GM12892 (cell line): ENCODE results near the gene WNT7B.

Experiments
- DNase-seq: peaks from one replicate; pipeline ENCODE4 v3.0.0; 2011; ENCODE audit not compliant: insufficient read length
- FAIRE-seq: peaks from 2 replicates; lab custom pipeline; 2011; peaks lifted over from hg19 to GRCh38; lab: Jason Lieb, UNC
- POLR2A ChIP-seq: IDR thresholded peaks from 2 replicates; pipeline ENCODE4 v1.6.1; 2011; ENCODE audit warnings: low read depth, low read length, control low read depth
- POLR2AphosphoS5 ChIP-seq: IDR thresholded peaks from 2 replicates; pipeline ENCODE4 v1.6.1; 2011; ENCODE audit warnings: low read depth, low read length, control low read depth
- TAF1 ChIP-seq: IDR thresholded peaks from 2 replicates; pipeline ENCODE4 v1.6.1; 2011; ENCODE audit warnings: low read depth, mild to moderate bottlenecking, control low read depth, low read length, borderline replicate concordance

Gene WNT7B

GRCh38 chr22:46013460-46014416 lies 36.8 kb upstream of the WNT7B start:
- TF ChIP-seq TAF1: no peak
- peak; percentile 5; the same call in 1 of the 2 replicates for TF ChIP-seq POLR2A
- TF ChIP-seq POLR2AphosphoS5: no peak; the same call in 1 of the 2 replicates
- peak; percentile 84 for FAIRE-seq
- peak; percentile 93 for DNase-seq

- no peak for FAIRE-seq
Measured at GRCh38 chr22:46012881-46013281, 35.9 kb upstream of the WNT7B start.

DNA sequence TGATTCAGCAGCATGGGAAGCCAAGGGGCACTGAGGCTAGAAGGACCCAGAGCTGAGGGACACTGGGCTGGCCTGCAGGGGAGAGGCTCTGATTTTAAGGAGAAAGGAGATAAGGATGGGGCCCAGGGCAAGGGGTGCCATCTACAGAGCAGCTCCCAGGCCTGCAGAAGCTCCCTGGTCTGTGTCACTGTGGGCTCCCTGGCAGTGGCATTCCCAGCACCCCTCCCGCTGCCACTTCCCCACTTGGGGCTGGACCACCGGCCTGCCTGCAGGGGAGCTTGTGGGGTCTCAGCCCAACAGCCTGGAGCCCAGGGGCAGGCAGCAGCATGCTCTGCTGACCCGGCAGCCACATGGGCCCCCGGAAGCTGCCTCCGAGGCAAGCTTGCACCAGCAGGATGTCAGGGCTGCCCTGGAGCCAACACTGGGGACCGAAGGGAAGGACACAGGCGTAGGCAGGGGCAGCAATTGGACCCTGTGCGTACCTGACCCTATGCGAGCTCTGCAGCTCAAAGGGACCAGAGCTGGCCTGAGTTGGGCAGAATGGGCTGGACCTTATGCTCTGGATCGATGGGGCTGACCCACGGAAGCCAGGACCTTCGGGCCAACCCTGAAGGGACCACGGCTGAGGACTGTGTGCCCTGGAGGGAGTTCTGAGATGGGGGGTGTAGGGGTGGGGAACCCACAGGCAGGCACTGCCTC lies 35.4 kb upstream of the WNT7B start:
- TF ChIP-seq TAF1 (no peak), POLR2A (no peak), POLR2AphosphoS5 (no peak)
- FAIRE-seq (no peak), DNase-seq (no peak)

More at GRCh38 chr22:46012881-46013281, 35.9 kb upstream of the WNT7B start:
- TF ChIP-seq POLR2A (no peak), POLR2AphosphoS5 (no peak), TAF1 (no peak)
- no peak for DNase-seq

DNA sequence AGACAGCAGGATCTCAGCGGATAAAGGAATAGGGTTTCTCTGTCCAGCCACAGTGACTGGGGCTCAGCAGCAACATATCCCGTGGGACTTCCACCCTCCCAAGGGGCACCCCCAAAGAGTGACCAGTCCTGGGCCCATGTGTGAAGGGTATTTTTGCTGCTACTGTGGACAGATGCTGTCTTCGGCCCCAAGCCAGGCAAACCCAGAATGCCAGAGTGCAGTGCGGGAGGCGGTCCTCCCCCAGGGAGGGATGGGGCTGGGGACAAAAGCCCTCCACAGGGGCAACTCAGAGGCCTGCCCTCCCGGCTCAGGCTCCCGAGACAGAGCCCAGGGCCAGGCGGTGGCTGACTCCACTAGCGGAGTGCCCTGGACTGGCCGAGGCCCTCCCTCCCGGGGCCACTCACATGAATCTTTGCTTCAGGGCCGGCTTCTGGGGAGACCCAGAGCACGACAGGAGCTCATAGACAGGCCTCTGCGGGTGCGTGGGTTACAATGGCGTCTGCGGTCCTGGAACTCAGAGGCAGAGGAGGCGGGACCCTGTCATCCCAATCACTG lies 34.7 kb upstream of the WNT7B start:
- DNase-seq (no peak), FAIRE-seq (no peak)
- TF ChIP-seq POLR2AphosphoS5: no peak
- no peak for TF ChIP-seq POLR2A
- TF ChIP-seq TAF1: no peak

DNA sequence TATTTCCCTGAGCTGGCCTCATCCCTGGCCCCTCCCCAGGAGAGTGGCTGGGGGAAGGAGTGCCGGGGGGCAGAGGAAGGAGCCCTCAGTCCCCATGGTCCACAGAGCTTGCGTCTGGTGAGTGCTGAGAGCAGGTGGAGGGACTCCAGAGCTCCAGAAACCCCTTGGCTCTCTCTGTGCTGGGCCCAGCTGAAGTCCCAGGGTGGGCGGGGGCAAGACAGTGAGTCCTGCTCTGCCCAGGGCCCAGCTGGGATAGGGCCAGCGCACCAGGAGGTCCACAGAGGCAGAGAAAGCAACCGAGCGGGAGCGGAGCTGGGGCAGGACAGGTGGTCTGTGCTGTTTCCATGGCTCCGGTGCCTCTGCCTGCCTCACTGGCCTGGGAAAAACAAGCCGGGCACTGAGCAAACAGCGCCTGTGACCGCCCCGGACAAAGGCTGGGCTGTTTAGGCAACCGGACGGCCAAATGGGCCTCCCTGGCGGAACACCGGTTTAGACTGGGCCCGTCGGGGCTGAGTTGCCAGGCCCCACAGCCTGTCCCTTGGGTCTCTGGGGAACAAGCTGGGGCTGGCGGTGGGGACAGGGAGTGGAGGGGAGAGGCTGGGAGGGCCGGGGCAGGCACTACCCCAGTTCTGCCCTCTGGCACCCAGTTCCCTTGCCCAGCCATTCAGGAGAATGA lies 34.1 kb upstream of the WNT7B start:
- FAIRE-seq: no peak
- no peak for TF ChIP-seq TAF1
- TF ChIP-seq POLR2A: no peak
- no peak for TF ChIP-seq POLR2AphosphoS5

DNA sequence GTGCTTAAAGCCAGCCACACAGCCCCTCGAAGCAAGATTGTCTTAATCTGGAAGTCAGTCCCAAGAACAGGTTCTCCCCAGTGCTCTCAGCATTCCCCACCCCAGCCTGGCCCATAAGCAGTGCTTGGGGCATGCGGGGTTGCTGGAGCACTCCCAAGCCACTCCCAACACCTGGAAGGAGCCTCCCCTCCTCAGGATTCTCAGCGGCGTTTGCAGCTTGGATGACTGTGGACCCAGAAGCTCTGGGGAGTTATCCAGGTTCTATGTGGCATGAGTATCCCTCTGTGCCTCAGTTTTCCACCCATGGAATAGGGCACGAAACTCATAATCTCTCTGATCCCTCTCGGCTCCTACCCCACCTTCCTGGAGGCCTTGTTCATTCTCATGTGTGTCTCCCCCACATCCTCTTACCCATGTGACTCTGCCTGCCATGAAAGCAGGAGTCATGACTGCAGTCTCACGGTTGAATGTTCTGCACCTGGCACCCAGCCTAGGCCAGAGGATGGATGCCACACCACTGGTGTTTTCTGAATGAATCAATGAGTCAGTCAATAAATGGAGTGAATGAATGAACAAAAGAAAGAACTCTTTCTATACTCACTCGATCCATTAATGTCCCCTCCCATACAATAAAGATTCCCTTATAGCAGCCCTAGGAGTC lies 33.4 kb upstream of the WNT7B start:
- no peak for DNase-seq
- TF ChIP-seq POLR2A (no peak), TAF1 (no peak), POLR2AphosphoS5 (no peak)
- no peak for FAIRE-seq

More for the DNA sequence above, 34.1 kb upstream of the WNT7B start:
- DNase-seq: no peak

- FAIRE-seq: no peak
- TF ChIP-seq POLR2A (no peak), POLR2AphosphoS5 (no peak), TAF1 (no peak)
- DNase-seq: no peak
Measured at GRCh38 chr22:46009730-46010129, 32.8 kb upstream of the WNT7B start.

DNA sequence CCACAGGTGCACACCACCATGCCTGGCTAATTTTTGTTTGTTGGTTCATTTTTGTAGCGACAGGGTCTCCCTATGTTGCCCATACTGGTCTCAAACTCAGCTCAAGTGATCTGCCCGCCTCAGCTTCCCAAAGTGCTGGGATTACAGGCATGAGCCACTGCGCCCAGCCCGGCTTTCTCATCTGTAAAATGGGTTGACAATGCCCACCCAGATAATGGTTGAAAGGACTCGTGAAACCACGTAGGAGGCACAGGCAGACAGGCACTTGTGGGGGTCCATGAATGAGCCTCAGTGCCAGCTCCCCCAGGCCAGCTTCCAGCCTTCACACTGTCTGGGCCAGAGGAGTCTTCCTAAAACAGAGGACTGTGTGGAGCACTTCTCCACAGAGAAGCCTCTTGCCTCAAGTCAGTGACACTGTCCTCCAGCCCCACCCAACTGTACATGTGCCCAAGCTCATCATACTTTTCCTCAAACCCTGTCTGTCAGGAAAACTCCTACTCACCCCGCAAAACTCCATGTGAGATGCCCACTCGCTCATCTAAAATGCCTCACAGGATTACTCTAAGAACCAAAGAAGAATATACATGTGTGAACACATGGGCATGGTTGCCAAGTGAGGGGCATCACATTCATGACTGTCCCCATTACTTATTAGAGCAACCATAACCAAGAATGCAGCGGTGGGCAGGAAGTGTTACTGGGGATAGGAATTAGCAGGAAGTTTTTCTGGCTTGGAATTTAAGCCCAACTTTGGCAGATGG lies 32.1 kb upstream of the WNT7B start:
- FAIRE-seq: no peak
- DNase-seq: no peak
- TF ChIP-seq POLR2A (no peak), TAF1 (no peak), POLR2AphosphoS5 (no peak)

- DNase-seq: no peak
- no peak for TF ChIP-seq POLR2A
- no peak for TF ChIP-seq TAF1
- no peak for TF ChIP-seq POLR2AphosphoS5
- no peak for FAIRE-seq
Measured at GRCh38 chr22:46008291-46008690, 31.3 kb upstream of the WNT7B start.

- TF ChIP-seq POLR2AphosphoS5 (no peak), TAF1 (no peak)
- DNase-seq (no peak), FAIRE-seq (no peak)
Measured at GRCh38 chr22:46007848-46008261, 30.9 kb upstream of the WNT7B start.
